Coronary artery (tissue), 2 donors: ENCODE measurements around the gene NTN4.

Experiments
- DNase-seq: peaks from one replicate; pipeline ENCODE4 v3.0.0-alpha.2; 2017; ENCODE audit warnings: low spot score
- H3K27ac ChIP-seq, 2 donors: fragments of 200-600 bp; sonication (generic); one replicate each; pipeline ENCODE4 v1.5.1; 2016 to 2019
- H3K4me3 ChIP-seq: fragments of 200-600 bp; sonication (generic); 2 replicates; pipeline ENCODE4 v1.5.1; 2016; ENCODE audit warnings: mild to moderate bottlenecking, moderate library complexity
- TF ChIP-seq, protein P1 (sequence below): fragments of 200-600 bp; sonication (generic); IDR thresholded peaks from one replicate; pipeline ENCODE4 v1.5.1; 2019; ENCODE audit warnings: antibody characterized with exemption

The NTN4 gene

DNA sequence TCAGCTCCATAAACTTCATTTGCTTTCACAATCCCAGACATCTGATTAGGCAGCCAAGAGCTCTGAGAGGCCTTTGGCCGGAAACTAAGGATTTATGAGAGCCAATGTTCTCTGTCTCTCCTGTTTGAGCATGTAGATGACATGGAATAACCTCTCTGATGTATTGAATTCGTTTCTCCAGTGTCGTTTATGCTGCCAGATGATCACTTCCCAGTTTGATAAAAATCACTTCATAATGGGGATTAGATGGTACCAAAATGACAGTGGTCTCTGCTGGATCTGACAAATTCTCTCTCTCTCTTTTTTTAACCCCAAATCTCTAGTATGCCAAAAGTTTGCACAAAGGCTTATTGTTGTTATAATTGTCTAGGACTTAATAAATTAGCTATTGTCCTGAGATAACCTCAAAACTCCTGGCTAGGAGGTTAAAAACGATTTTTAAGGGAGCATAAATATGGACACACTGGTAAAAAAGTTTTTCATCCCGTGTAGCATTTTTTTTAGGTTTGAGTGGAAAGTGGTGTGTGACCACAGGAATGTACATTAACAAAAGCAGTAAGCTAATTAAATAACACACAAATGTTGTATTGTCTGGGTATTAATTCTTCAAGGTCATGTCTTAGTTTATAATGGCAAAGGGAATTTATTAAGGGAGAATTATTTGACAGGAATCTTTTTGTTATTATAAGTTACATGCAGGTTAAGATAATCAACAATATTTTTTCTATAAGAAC, 156.7 kb downstream of the NTN4 start:
- no peak overlapping the region for H3K4me3 ChIP-seq
- TF ChIP-seq, protein P1, sequence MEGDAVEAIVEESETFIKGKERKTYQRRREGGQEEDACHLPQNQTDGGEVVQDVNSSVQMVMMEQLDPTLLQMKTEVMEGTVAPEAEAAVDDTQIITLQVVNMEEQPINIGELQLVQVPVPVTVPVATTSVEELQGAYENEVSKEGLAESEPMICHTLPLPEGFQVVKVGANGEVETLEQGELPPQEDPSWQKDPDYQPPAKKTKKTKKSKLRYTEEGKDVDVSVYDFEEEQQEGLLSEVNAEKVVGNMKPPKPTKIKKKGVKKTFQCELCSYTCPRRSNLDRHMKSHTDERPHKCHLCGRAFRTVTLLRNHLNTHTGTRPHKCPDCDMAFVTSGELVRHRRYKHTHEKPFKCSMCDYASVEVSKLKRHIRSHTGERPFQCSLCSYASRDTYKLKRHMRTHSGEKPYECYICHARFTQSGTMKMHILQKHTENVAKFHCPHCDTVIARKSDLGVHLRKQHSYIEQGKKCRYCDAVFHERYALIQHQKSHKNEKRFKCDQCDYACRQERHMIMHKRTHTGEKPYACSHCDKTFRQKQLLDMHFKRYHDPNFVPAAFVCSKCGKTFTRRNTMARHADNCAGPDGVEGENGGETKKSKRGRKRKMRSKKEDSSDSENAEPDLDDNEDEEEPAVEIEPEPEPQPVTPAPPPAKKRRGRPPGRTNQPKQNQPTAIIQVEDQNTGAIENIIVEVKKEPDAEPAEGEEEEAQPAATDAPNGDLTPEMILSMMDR = no peak
- no peak for DNase-seq
- peak overlapping the region in 1 of 2 donors; percentile 13 for H3K27ac ChIP-seq

DNA sequence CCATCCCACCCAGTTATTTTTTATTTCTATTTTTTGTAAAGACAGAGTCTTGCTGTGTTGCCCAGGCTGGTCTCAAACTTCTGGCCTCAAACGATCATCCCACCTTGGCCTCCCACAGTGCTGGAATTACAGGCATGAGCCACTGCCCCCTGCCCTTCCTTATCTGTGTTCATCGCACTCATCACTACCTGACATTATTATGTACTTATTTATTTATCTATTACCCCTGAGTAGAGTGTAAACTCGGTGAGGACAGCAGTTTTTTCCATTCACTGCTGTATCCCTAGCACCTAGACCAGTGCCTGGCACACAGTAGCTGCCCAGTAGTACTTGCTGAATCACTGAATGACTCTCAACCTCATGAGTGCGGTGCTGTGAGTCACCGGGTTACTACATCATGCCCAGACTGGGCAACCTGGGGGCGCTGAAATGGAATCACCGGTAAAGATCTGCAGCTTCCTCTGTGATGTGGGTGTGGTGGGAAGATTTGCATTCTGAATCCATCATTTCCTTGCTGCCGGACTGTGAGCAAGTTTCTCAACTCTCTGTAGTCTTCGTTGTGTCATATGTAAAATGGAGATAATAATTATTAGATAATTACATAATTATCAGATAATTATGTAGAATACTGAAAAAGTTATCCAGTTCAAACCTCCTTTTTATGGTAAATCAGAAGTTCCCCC, 157.4 kb downstream of the NTN4 start:
- DNase-seq = no peak
- H3K27ac ChIP-seq = peak overlapping the region; percentile 13 to 32
- no peak overlapping the region for H3K4me3 ChIP-seq
- TF ChIP-seq, protein P1 = no peak

- H3K4me3 ChIP-seq = no peak overlapping the region
- TF ChIP-seq, protein P1 = no peak
- DNase-seq = no peak
- no peak overlapping the region for H3K27ac ChIP-seq
These were observed 160.1 kb downstream of the NTN4 start for GRCh38 chr12:95630496-95630895.

GRCh38 chr12:95629392-95629791, 161.2 kb downstream of the NTN4 start:
- Histone ChIP-seq H3K4me3 (no peak overlapping the region), H3K27ac (no peak overlapping the region)
- TF ChIP-seq, protein P1 = no peak
- DNase-seq = no peak

GRCh38 chr12:95626854-95627253, 163.7 kb downstream of the NTN4 start:
- DNase-seq = no peak
- no peak overlapping the region for H3K27ac ChIP-seq
- H3K4me3 ChIP-seq = no peak overlapping the region
- TF ChIP-seq, protein P1 = no peak

- no peak for DNase-seq
- H3K4me3 ChIP-seq = no peak overlapping the region
- H3K27ac ChIP-seq = no peak overlapping the region
- TF ChIP-seq, protein P1 = no peak
These were observed 165.6 kb downstream of the NTN4 start for GRCh38 chr12:95625012-95625411.

DNA sequence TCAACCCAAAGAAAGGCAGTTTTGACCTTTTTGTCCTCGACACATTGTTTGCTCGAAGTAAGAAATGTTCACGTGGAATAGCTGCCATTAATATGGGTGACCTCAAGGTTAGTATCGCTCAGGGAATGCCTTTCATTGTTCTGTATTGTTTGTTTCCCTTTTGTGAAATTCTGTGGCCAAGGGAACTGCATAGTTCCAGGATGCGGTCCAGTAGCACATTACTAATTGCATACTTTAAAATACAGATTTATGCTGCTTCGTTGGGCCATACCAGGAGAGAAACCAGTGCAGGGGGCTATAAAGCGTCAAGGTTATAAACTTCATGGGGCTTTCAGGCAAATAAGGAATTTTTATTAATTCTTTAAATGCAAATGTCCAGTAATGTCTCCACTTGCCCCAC, 166.0 kb downstream of the NTN4 start:
- H3K4me3 ChIP-seq = no peak overlapping the region
- no peak for DNase-seq
- TF ChIP-seq, protein P1 = no peak
- no peak overlapping the region for H3K27ac ChIP-seq
